Ramos (cell line): ENCODE data around the gene NUTF2.

ENCODE experiments used
- in situ Hi-C: fragments of 300-500 bp; cut with MboI; formaldehyde crosslinking; loops from one replicate; pipeline ENCODE4 v1.14.3; 2022; ENCODE audit warnings: low sequenced_read_pairs; ENCODE audit not compliant: unreplicated experiment

Gene NUTF2

DNA sequence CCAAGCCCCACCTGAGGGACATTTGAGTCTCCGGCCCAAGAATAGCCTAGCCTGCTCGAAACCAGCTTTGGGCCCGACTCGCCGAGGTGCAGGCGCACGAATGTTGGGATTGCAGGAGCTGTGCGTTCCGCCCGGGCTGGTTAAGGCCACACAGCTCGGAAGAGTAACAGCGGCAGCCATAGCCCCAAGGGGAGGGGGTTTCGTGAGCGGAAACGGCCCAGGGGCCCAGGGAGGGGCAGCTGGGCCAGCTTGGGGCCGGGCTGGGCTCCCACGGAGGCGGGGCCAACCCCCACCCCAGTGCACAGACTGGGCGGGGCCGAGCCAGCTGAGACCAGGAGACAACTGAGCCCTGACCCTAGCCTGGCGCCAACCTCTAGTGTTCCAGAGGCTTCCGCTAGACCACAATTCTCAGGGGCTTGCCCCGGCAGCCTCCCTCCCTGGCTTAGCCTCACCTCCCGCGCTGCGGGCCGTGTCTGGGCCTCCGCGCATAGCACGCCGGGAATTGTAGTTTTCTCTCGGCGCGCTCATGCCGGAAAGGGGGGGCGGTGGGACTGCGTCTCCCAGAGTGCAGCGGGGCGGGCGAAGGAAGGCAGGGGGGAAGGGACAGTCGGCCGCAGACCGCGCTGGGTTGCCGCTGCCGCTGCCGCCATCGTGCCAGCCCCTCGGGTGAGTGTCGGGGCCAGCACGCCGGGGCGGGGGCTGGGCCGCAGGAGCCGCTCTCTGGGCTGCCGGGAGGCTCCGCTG is at the start of gene NUTF2:
Gene NUTF2 (plus strand): TSS at position 614 of the 744 bp plus-strand sequence. CDS start 18,198 bp downstream, outside the sequence.
- in situ Hi-C loops: no loop called here

- in situ Hi-C loops: no loop called here
Observed at GRCh38 chr16:67800338-67800926, 46.3 kb upstream of the NUTF2 start.

DNA sequence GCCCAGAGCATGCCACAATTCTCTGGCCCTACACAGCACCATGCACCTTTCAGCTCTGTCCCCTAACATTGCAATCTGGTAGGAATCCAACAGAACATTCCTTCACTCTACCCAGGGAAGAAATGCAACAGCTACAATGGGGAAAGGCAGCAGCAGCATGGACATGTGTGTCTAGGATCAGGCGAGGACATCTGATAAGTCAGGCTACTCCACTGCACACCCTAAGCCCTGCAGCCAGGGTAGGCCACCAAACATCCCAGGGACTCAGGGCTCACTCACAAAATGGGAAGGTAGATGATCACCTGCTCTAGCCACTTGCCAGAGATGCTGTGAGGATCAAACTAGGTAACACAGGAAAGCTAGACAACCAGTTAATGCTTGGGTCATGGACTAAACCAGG is 45.5 kb upstream of the NUTF2 start:
- in situ Hi-C loops: no loop called here

GRCh38 chr16:67801883-67802282 is 44.9 kb upstream of the NUTF2 start:
- in situ Hi-C loops: no loop called here

DNA sequence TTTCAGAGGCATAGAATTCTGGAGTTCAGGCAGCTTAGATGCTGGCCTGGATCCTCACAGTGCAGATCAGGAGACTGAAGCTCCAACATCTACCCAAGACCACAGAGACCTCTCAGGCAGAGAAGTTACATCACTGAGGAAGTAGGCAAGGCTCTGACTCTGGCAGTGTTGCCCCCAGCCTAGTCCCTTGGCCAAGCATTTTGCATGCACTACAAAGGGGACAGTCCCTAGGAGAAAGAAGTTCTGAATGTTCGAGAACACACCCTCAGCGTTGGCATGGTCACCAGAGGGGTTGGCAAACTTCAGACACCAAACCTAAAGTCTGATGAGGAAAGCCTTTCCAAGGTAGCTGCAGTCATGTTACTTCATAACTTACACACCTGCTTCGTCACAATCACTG is 42.8 kb upstream of the NUTF2 start:
- in situ Hi-C loops: no loop called here

DNA sequence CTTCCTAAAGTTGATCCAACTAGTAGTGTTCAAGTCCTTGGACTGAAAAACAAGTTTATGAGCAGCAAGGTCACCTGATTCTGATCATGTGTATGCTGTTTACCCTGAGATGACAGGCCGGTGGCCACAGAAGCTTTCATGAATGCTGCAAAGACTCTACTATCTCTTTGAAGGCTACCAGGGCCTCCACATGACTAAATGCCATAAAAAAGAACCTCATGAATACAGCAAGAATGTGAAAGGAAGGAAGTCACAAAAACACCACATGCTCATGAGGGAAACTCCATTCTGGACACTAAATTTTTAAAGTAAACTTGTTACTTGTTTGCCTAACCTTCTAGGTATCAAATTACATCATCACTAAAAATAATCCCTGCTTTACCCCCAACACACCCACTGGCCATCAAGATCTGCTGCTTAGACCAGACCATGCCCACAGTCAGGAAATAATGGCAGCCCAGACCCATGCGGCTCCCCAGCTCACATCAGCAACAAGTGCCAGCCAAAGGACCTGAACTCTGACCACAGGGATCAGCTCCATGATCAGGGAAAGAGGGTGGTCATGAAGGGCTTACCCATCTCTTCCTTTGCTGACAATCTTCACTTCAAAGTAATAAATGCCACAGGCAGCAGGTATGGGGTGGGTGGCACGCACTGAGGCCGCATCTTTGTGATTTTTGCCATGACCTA is 41.7 kb upstream of the NUTF2 start:
- in situ Hi-C loops: no loop called here

DNA sequence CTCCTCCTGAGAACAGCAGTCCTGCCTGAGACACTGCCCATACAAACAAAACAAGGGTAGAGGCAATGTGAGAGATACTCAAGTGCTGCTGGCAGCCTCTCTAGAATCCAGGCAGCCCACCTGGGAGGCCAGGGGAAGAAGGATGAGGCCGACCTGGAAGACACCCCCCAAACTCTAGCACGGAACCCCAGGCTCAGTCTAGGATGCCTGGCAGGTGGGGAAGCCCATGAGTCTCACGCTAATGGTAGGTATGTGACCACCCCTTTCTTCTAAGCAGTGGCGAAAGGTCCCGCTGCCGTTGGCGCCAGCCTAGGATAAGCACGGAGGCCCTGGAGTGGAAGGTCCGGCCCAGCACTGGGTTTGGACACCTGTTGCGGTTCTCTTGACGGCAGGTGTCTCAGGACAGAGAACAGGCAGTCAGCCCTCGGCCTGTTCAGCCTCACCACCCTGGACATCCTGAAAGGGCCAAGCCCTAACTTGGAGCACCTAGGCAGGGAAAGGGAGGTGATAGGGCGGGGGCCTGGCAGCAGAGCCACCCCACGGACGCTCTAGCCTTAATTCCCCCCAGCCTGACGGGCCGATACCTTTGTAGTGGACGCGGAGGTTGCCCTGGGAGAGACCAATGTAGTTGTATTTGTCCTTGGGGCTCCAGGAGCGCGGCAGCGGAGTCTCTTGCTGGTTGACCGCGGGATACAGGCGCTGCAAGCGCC is 40.9 kb upstream of the NUTF2 start:
- in situ Hi-C loops: no loop called here

DNA sequence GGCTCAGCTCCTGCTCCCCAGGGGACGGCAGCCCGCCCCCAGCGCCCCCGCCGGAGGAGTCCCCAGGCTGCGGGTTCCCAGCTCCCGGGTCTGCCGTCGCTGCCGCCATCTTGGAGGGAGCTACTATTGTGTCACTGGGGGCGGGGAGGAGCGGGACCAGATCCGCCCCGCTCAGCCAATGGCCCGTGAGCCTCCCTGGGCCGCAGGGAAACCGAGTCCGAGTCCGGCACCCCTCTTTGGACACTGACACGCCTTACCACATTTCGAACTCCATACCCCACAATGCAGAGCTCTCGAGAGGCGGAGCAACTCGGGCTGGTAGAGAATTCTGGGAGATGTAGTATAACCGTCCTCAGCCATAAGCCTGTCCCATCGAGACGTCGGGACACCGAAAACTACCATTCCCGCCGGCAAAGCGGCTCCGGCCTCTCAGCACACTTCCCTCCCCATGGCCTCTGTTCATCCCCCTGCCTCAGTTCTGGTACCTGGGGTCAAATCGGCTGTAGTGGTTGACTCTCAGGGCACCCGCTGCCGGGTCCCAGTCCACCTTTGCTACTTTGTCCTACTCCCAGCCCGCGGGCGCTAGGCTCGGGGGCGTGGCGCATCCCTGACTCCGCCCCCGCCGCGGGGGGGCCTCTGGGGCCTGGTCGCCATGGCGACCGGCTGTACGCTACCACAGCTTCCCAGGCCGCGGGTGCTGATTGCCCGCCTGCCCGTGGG is 40.1 kb upstream of the NUTF2 start, which contains the start of the genes RANBP10 and TSNAXIP1:
Gene RANBP10 (minus strand): TSS at position 133 of the 720 bp plus-strand sequence. CDS start 24 bp downstream, at position 109.
Gene TSNAXIP1 (plus strand): TSS at position 462 of the 720 bp plus-strand sequence. CDS start 261 bp downstream, outside the sequence.
- in situ Hi-C loops: no loop called here

DNA sequence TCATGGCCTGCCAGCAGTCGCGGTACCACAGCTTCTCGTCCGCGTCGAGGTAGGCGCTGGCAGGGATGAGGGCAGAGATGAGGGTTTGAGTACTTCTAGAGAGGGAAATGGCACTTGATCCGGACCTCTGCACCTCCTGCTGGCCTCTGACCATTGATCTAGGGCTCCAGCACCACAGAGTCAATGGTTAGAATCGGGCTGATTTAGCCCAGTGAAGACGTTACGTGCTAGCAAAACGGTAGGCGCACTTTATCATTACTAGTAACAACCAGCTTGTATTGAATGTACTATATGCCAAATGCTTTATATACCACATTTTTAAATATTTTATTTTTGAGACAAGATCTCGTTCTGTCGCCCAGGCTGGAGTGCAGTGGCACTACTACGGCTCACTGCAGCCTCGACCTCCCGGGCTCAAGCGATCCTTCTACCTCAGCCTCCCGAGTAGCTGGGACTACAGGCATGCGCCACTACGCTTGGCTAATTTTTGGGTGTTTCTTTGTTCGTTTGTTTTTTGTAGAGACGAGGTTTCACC is 39.5 kb upstream of the NUTF2 start:
- in situ Hi-C loops: no loop called here

- in situ Hi-C loops: no loop called here
Observed at GRCh38 chr16:67811899-67812298, 34.8 kb upstream of the NUTF2 start.

GRCh38 chr16:67814567-67814966 is 32.2 kb upstream of the NUTF2 start:
- in situ Hi-C loops: no loop called here

- in situ Hi-C loops: no loop called here
Observed at GRCh38 chr16:67820608-67821259, 26.0 kb upstream of the NUTF2 start.

DNA sequence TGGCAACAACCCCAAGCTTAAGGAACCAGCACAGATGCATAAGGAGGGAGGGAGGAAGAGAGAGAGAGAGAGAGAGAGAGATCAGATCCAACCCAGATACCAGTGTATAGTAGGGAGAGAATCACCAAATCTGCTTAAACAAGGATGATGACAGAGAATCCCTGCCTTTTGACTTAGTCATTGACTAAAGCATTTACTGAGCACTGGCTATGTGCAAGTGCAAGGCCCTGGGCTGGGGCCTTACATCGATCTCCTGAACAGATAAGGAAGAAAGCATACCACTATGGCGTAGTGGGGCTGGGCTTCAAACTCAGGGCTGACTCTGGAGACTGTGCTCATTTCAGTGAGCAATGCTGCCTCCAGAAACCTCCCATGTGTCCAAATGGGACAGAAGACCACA is 24.2 kb upstream of the NUTF2 start:
- in situ Hi-C loops: no loop called here

DNA sequence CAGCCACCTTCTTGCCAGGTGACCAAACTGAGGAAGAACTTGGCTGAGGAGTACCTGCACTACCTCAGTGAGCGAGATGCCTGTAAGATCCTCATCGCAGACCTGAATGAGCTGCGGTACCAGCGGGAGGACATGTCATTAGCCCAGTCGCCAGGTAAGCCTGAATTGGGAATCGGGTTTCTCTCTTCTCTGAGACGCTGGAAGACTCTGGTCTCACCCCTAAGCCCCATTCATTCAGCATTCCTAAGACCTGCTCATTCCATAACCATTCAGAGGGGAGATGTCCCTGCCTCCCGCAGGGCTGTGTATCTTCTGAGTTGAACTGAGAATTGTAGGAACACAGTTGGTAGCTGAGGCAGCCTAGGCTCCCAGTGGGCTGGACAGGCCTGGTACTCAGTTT is 21.6 kb upstream of the NUTF2 start:
- in situ Hi-C loops: no loop called here

DNA sequence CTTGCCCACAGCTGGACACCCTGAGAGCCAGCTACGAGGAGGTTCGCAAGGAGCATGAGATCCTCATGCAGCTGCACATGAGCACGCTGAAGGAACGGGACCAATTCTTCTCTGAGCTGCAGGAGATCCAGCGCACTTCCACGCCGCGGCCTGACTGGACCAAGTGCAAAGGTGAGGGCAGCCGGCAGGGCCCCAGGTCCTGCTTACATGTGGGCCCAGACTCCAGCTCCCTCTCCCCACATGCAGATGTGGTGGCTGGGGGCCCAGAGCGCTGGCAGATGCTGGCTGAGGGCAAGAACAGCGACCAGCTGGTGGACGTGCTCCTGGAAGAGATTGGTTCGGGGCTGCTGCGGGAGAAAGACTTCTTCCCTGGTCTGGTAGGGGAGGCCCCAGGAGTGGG is 20.8 kb upstream of the NUTF2 start:
- in situ Hi-C loops: no loop called here

- in situ Hi-C loops: no loop called here
Observed at GRCh38 chr16:67828651-67829050, 18.1 kb upstream of the NUTF2 start.

DNA sequence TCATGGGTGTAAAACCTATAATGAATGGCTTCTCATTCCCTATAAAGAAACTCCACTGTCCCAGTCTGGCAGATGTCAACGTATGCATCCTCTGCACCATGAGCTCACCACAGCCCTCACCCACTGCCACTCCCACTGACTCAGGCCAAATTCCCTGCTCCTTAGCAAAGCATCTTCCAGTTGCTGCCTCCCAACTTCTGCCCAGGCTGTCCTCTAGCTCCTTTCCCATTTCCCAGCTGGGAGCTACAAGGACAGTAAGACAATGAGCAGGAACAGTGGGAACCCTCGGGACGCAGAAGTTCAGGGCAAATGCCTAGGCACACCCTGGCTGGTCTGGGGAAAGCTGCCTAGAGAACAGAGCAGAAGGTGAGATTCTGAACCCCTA is 13.7 kb upstream of the NUTF2 start:
- in situ Hi-C loops: no loop called here

DNA sequence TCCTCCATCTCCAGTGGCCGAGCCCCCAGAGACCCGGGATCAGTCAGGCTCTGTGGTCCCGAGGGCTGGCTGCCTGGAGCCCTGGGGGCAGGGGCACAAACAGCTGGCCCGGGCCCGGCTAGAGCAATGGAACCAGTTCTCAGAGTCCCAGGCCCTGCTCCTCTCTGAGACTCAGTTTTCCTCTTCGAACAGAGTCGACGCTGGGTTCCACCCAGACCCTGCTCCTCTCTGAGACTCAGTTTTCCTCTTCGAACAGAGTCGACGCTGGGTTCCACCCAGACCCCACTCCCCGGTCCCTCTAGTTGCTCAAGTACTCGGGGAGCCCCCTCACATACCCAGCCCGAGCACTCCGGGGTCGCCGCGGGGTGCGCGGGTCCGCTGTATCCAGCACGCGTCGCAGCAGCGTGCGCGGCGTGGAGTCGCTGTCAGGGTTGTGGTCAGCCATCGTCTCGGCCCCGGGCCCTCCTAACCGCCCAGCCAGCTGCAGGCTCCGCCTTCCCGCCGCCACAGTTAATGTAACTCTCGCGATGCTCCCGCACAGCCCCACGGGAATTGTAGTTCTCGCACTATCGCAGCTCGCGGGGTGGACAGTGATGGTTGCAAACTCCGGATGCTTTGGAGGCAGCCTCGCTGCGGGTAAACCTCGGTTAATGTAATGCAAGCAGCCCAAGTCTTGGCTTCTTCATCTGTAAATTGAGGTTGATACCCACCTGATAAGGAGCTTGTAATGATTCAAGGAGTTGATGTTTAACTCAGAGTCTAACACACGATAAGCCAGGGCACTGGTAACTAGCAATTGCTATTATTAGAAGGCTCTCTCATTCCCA is 13.1 kb upstream of the NUTF2 start:
- in situ Hi-C loops: no loop called here
